ENCODE results near the gene FLOT1.

GRCh38 chr6:30686908-30687658 is 55.4 kb downstream of the FLOT1 start:
- TF ChIP-seq SP1 (IDR thresholded peaks at IDR 0.05) (no peak), ARNT (IDR thresholded peaks at IDR 0.05) (no peak), FOXK2 (IDR thresholded peaks at IDR 0.05) (no peak), HDGF (IDR thresholded peaks at IDR 0.05; ENCODE audit: borderline replicate concordance) (no peak), BHLHE40 (IDR thresholded peaks at IDR 0.05; ENCODE audit: borderline replicate concordance) (no peak), FOXM1 (IDR thresholded peaks at IDR 0.05; ENCODE audit: borderline replicate concordance) (no peak)

Data from HEK293T (cell line).